ENCODE data around the gene MTOR.

MTOR gene

DNA sequence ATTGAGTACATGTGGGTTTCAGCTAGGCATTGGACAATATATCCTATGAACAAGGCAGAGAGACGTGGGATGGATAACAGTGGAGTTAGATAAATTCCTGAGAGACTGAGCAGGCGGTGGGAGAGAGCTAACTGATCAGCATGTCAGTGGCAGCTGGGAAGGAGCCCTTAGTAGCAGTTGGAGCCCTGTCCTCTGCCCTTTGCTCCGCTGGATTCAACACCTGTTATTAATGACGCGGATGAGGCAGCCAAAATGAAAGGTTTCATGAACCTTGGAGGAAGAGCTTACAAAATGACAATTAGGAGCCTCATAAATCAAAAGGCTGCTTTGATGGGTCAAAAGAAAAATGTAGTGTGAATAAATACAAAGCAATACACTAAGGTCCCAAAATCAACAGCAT lies 26.7 kb upstream of the MTOR start:
- no peak overlapping the region for H3K4me3 ChIP-seq (ENCODE audit: low read length)
- TF ChIP-seq CTCF (IDR thresholded peaks at IDR 0.05; ENCODE audit: insufficient read depth, low read depth, low read length, missing control alignments) = no peak
- no peak for DNase-seq (ENCODE audit: low read depth)

GRCh38 chr1:11286735-11287410 lies 24.5 kb upstream of the MTOR start:
- no peak for TF ChIP-seq CTCF (IDR thresholded peaks at IDR 0.05; ENCODE audit: insufficient read depth, low read depth, low read length, missing control alignments)
- no peak overlapping the region for H3K4me3 ChIP-seq (ENCODE audit: low read length)
- DNase-seq (ENCODE audit: low read depth) = no peak

DNA sequence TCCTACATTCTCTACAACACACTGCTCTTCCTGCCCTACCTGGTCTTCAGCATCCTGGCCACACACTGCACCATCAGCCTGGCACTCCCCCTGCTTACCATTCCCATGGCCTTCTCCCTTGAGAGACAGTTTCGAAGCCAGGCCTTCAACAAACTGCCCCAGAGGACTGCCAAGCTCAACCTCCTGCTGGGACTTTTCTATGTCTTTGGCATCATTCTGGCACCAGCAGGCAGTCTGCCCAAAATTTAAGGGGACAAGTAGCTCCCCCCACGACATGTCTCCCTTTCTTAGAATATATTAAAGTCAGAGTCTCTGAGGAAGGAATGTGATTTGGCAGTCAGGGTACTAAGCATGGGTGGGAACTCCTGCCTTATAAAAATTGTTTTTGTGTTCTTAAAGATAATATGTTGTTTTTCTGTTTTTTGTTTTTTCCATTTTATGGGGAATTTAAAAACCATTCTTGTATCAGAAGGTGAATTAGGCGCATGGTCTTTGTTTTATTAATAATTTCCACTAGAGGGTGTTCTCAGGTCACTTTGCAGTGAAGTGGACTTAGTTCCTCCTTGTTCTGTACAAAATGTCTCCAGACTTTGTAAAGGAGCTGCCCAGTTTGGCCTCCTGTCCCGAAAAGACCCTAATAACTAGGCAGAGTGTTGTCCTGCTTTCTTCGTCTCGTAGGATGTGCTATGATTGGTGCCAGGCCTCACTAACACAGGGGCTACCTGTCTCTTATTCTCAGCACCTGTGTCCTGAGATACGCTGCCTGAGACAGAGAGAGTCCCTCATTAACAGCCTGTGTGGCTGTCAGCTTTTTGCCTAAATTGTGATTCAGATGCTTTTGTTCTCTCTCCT lies 23.8 kb upstream of the MTOR start:
- no peak overlapping the region for H3K4me3 ChIP-seq (ENCODE audit: low read length)
- TF ChIP-seq CTCF (IDR thresholded peaks at IDR 0.05; ENCODE audit: insufficient read depth, low read depth, low read length, missing control alignments) = peak; percentile 37
- peak; percentile 41 for DNase-seq (ENCODE audit: low read depth)

DNA sequence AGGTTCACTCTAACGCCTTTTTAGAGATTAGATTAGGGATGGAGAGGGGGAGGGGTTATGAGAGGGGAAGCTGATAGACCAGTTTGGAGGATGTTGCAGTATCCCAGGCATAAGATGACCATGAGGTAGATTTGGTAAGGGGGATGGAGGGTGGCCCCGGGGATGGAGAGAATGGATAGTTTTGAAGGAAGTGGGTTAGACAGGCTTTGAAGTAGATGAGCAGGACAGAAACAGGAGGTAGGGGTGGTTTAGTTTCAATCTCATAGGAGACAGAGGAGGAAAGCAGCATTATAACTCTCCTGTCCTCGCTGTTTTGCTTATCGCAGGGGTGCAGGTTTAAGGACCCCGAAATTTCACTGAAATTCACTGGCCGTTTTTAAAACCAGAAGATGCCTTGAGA lies 22.4 kb upstream of the MTOR start:
- no peak for TF ChIP-seq CTCF (IDR thresholded peaks at IDR 0.05; ENCODE audit: insufficient read depth, low read depth, low read length, missing control alignments)
- DNase-seq (ENCODE audit: low read depth) = no peak
- no peak overlapping the region for H3K4me3 ChIP-seq (ENCODE audit: low read length)

DNA sequence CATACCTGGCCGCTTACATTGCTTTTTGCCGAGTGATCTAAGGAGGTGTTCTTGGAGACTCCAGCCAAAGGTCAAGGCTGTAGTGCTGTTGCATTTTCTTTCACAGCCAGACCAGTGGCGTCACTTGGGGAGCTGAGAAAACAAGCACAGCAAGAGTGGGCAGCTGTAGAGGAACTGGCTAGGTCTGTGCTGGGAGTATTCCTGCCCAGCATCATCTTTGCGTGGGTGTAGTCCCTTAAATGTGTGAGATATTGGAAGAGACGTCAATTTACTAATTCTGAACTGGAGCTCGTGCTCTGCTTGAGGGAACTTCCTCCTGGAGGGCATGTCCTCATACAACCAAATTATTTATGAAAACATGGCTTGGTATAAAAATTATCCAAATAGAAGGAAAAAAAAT lies 20.8 kb upstream of the MTOR start:
- TF ChIP-seq CTCF (IDR thresholded peaks at IDR 0.05; ENCODE audit: insufficient read depth, low read depth, low read length, missing control alignments) = no peak
- no peak overlapping the region for H3K4me3 ChIP-seq (ENCODE audit: low read length)
- no peak for DNase-seq (ENCODE audit: low read depth)

DNA sequence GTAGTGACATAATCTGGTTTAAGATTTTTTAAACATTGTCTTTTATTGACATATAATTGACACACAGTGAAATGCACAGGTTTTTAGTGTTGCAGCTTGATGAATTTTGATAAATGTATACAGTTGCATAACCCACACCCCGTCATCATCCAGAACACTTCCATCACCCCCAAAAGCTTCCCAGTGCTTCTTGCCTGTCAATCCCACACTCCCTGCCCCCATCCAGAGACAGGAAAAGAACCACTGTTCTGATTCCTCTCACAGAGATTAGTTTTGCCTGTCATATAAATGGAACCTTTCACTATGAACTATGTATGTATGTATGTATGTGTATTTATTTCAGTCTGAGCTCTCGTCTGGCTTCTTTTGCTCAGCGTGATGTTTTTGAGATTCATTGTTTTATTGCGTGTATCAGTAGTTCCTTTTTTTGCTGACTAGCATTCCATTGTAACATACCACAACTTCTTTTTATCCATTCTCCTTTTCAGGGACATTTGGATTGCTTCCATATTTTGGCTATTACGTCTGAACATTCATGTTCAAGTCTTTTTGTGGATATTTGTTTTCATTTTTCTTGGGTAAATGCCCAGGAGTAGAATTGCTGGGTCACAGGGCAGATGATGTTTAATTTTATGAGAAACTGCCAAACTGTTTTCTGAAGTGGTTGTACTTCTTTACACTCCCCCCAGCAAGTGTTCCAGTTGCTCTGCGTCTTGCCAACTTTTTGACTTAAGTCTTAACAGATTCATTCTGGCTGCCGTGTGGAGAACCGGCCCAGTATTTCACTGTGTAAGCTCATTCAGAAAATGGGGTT lies 19.4 kb upstream of the MTOR start:
- no peak overlapping the region for H3K4me3 ChIP-seq (ENCODE audit: low read length)
- no peak for DNase-seq (ENCODE audit: low read depth)

More for the DNA sequence above, 19.4 kb upstream of the MTOR start:
- no peak for TF ChIP-seq CTCF (IDR thresholded peaks at IDR 0.05; ENCODE audit: insufficient read depth, low read depth, low read length, missing control alignments)

Measured in epithelial cell of esophagus (primary cell).